BE2C (cell line): ENCODE measurements around the gene NKAPD1.
A peak's percentile ranks its signal among the peaks of the same experiment; 100 is the strongest.
"Not testable (repeated sequence)": the region's sequence is repeated elsewhere in the genome, so short reads cannot be mapped to it uniquely, and the experiment has no call there.

Source experiments
- DNase-seq: peaks from one replicate; pipeline ENCODE4 v3.0.0-alpha.2; 2020
- H3K27me3 ChIP-seq: fragments of 250-450 bp; sonication (Bioruptor Pico); 2 replicates; pipeline ENCODE4 v1.5.1; 2020; ENCODE audit warnings: mild to moderate bottlenecking
- H3K36me3 ChIP-seq: fragments of 250-450 bp; sonication (Bioruptor Pico); 2 replicates; pipeline ENCODE4 v1.5.1; 2020; ENCODE audit warnings: mild to moderate bottlenecking
- H3K4me1 ChIP-seq: fragments of 250-450 bp; sonication (Bioruptor Pico); 2 replicates; pipeline ENCODE4 v1.5.1; 2020
- H3K4me3 ChIP-seq: 2 replicates; pipeline ENCODE4 v1.5.1; 2011; ENCODE audit warnings: low read depth, low read length
- H3K9me3 ChIP-seq: fragments of 250-450 bp; sonication (Bioruptor Pico); 2 replicates; pipeline ENCODE4 v1.5.1; 2020
- CTCF ChIP-seq: IDR thresholded peaks from 2 replicates; pipeline ENCODE4 v1.5.1; 2012; ENCODE audit warnings: mild to moderate bottlenecking, low read depth, low read length

Gene NKAPD1

GRCh38 chr11:112085822-112086421, 11.8 kb downstream of the NKAPD1 start:
- TF ChIP-seq CTCF: no peak
- peaks cover 76% of the 10 kb centered on the region for H3K36me3 ChIP-seq
- H3K4me3 ChIP-seq: peak overlapping the region; percentile 91
- H3K4me1 ChIP-seq: no peaks in the 10 kb centered on the region; the same call in 1 of the 2 replicates
- no peaks in the 10 kb centered on the region for H3K27me3 ChIP-seq
- peak; percentile 21 for DNase-seq
- no peaks in the 10 kb centered on the region for H3K9me3 ChIP-seq

- peak; percentile 95 for DNase-seq
- H3K4me1 ChIP-seq: no peaks in the 10 kb centered on the region; the same call in 1 of the 2 replicates
- H3K4me3 ChIP-seq: peak within 1 kb of the TSS; percentile 91
- peaks cover 79% of the 10 kb centered on the region for H3K36me3 ChIP-seq
- no peaks in the 10 kb centered on the region for H3K27me3 ChIP-seq
- TF ChIP-seq CTCF: peak; percentile 25; the same call in 1 of the 2 replicates
- H3K9me3 ChIP-seq: no peaks in the 10 kb centered on the region
Observed at GRCh38 chr11:112086422-112087191, 12.5 kb downstream of the NKAPD1 start, which contains the start of the genes SDHD and TIMM8B. SDHD (plus strand) TSS chr11:112086873; CDS start chr11:112086908, 35 bp downstream. TIMM8B (minus strand) TSS chr11:112086756; CDS start chr11:112086723, 33 bp downstream.

DNA sequence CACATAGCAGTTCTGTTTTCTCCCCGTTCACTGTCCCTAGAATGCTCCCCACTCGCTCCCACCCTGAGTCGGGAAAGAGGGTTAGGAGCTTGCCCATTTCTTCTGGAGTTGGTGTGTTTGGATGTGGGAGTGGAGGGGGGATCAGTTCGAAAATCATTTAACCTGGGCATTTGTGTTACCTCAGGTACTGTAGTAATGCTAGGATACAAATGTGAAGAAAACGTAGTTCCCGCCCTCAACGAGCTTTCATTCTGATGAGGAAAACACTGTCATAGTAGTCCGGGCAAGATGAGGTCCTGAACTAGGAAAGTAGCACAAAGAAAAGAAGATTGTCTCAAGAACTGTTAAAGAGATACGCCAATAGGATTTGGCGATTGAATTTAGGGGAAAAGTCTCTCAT, 13.1 kb downstream of the NKAPD1 start:
- DNase-seq: no peak
- Histone ChIP-seq H3K4me3 (peak overlapping the region; percentile 91), H3K4me1 (no peaks in the 10 kb centered on the region; the same call in 1 of the 2 replicates), H3K9me3 (no peaks in the 10 kb centered on the region), H3K27me3 (no peaks in the 10 kb centered on the region), H3K36me3 (peaks cover 79% of the 10 kb centered on the region)
- no peak for TF ChIP-seq CTCF

DNA sequence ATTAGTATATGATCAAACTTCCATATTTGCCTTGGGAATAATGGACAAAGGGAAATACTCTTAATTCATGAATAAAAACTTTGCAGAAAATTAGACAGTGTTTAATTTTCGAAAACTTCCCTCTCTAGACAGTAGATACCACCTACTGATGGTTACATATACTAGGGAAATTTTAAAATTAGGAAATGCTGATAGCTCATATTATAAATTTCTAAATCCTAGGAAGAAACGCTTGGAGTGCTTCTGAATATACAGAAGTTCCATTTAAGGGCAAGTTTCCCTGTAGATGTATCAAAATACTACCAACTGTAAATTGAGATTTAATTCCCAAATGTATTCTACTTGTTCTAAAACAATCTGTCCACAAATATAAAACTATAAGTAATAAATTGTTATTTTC, 21.2 kb downstream of the NKAPD1 start:
- not testable (repeated sequence) for H3K27me3 ChIP-seq, H3K4me3 ChIP-seq, DNase-seq, H3K9me3 ChIP-seq, H3K4me1 ChIP-seq
- peaks cover 49% of the 10 kb centered on the region for H3K36me3 ChIP-seq

DNA sequence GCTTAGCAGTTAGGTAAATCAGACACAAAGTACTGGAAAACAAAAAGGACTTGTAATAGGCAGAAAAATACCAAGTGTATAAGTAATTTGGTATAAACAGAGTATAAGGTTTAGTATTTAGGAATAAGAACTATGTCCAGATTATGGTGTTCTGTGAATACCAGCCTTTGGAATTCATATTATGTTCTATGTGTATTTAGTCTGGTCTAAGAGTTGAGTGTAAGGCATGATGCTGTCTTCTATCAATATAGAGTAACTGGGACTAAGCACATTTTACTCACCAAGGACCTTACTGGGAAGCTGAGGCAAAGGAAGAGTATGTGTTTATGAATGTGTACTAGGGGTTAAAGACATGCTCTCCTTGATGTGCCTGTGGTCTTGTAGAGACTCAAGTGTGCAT, 22.1 kb downstream of the NKAPD1 start:
- H3K4me1 ChIP-seq: no peaks in the 10 kb centered on the region
- peaks cover 42% of the 10 kb centered on the region for H3K36me3 ChIP-seq
- H3K27me3 ChIP-seq: no peaks in the 10 kb centered on the region
- TF ChIP-seq CTCF: no peak
- DNase-seq: no peak
- no peaks in the 10 kb centered on the region for H3K9me3 ChIP-seq
- H3K4me3 ChIP-seq: no peak overlapping the region

DNA sequence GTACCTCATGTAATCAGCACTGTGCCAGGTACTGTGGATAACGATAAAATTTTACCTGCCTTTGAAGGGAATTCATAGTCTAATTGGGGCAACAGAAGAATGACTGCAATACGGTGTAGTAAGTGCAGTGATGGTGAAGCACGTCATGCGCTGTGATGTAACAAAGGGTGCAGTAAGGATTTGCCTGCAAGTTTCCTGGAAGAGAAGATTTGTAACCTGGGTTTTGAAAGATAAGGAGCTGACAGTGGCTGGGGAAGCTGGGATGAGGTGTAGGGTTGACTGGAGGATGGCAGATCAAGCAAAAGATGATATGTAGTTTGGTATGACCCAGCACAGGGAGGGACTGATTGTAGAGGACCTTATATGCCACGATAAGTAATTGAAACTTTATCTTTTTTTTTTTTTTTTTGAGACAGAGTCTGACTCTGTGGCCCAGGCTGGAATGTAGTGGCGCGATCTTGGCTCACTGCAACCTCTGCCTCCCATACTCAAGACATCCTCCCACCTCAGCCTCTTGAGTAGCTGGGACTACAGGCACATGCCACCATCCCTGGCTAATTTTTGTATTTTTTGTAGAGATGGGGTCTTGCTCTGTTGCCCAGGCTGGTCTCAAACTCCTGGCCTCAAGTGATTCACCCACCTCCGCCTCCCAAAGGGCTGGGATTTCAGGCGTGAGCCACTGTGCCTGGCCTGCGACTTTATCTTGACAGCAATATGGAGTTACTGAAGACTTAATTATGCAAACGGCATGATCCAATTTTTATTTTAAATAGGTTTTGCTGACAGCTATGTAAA, 23.8 kb downstream of the NKAPD1 start:
- H3K4me3 ChIP-seq: no peak overlapping the region
- peaks cover 26% of the 10 kb centered on the region for H3K36me3 ChIP-seq
- H3K9me3 ChIP-seq: no peaks in the 10 kb centered on the region
- H3K27me3 ChIP-seq: no peaks in the 10 kb centered on the region
- no peak for TF ChIP-seq CTCF
- no peak for DNase-seq
- no peaks in the 10 kb centered on the region for H3K4me1 ChIP-seq
